Activated naive CD4-positive, alpha-beta T cell treated with anti-CD3 and anti-CD28 coated beads, Interleukin-2, amount 50 U/mL, for 24 hours (primary cell): ENCODE measurements around the gene HPS6.

Experiments used
- H3K27ac Mint-ChIP-seq: one replicate; pipeline ENCODE4 v1.8.0; 2021; ENCODE audit warnings: mild to moderate bottlenecking, mixed read lengths
- H3K27me3 Mint-ChIP-seq: one replicate; pipeline ENCODE4 v1.8.0; 2021; ENCODE audit warnings: mixed read lengths
- H3K36me3 Mint-ChIP-seq: one replicate; pipeline ENCODE4 v1.8.0; 2021; ENCODE audit warnings: mixed read lengths
- H3K4me1 Mint-ChIP-seq: one replicate; pipeline ENCODE4 v1.8.0; 2021; ENCODE audit warnings: mixed read lengths
- H3K4me3 Mint-ChIP-seq: one replicate; pipeline ENCODE4 v1.8.0; 2021; ENCODE audit warnings: mild to moderate bottlenecking, mixed read lengths
- H3K9me3 Mint-ChIP-seq: one replicate; pipeline ENCODE4 v1.8.0; 2021; ENCODE audit warnings: mixed read lengths

The HPS6 gene

GRCh38 chr10:102109166-102110116 is 44.3 kb downstream of the HPS6 start:
- Mint-ChIP-seq H3K36me3 (peaks cover 5% of the 10 kb centered on the region), H3K27ac (no peak overlapping the region)

DNA sequence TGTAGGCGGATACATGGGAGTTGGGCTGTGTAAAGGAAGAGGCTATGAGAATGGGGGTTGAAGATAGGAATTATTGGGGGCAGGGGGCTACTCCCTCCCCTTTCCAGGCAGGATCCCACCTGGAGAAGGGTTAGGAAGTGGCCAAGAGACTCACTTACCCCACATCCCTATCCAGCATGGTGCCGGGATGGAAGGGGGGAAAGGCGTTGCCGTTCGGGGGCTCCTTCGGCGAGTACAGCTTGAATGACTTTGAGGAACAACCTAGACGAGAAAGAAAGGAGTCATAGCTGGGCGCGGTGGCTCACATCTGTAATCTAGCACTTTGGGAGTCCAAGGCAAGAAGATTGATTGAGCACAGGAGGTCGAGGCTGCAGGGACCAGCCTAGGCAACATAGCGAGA is 46.1 kb downstream of the HPS6 start:
- Mint-ChIP-seq H3K4me3 (no peak overlapping the region), H3K27ac (peak overlapping the region; percentile 72), H3K4me1 (peaks cover 35% of the 10 kb centered on the region), H3K36me3 (peaks cover 5% of the 10 kb centered on the region), H3K9me3 (no peaks in the 10 kb centered on the region), H3K27me3 (no peaks in the 10 kb centered on the region)

More at GRCh38 chr10:102109166-102110116, 44.3 kb downstream of the HPS6 start:
- Mint-ChIP-seq H3K4me1 (peaks cover 35% of the 10 kb centered on the region), H3K9me3 (no peaks in the 10 kb centered on the region), H3K27me3 (no peaks in the 10 kb centered on the region), H3K4me3 (no peak overlapping the region)

GRCh38 chr10:102112210-102112817 is 47.2 kb downstream of the HPS6 start:
- H3K9me3 Mint-ChIP-seq, result no peaks in the 10 kb centered on the region

DNA sequence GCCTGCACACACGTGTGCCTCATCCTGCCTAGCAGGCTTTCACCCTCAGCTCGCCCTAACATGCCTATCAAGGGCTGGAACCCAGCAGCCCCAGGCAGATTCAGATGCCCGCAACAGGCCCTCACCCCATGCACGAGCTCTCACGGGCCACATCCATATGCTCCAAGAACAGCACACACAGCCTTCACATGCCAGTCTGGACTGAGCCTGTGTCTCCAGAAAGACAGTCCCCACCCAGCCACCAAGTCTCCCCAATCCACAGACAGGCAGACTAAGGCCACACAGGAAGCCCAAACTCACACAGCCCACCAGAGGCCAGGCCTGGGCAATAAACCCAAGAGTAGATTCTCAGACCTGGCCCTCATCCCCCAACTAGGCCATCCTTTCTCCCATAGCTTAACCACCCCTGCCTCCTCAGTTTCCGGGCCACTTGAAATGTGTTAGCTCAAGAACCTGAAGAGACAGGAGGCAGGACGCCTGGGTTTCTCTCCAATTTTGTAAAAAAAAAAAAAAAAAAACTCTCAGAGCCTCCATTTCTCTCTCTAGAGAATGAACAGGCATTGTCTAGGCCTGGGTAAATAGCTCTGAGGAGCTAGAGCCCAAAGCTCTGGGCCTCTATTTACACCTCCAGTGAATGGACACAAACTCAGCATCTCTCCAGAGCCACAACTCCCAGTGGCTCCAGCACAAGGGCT is 48.3 kb downstream of the HPS6 start:
- peak overlapping the region; percentile 88 for H3K4me3 Mint-ChIP-seq
- H3K27ac Mint-ChIP-seq, result peak overlapping the region; percentile 93
- H3K27me3 Mint-ChIP-seq, result no peaks in the 10 kb centered on the region
- no peaks in the 10 kb centered on the region for H3K9me3 Mint-ChIP-seq
- H3K36me3 Mint-ChIP-seq, result peaks cover 1% of the 10 kb centered on the region
- peaks cover 56% of the 10 kb centered on the region for H3K4me1 Mint-ChIP-seq

More at GRCh38 chr10:102112210-102112817, 47.2 kb downstream of the HPS6 start:
- Mint-ChIP-seq H3K4me3 (no peak overlapping the region), H3K27ac (no peak overlapping the region), H3K27me3 (no peaks in the 10 kb centered on the region), H3K36me3 (peaks cover 3% of the 10 kb centered on the region), H3K4me1 (peaks cover 45% of the 10 kb centered on the region)

- peak overlapping the region; percentile 88 for H3K4me3 Mint-ChIP-seq
- H3K27me3 Mint-ChIP-seq, result no peaks in the 10 kb centered on the region
- H3K27ac Mint-ChIP-seq, result peak overlapping the region; percentile 94
- no peaks in the 10 kb centered on the region for H3K9me3 Mint-ChIP-seq
- peaks cover 63% of the 10 kb centered on the region for H3K4me1 Mint-ChIP-seq
- no peaks in the 10 kb centered on the region for H3K36me3 Mint-ChIP-seq
Measured at GRCh38 chr10:102113956-102114857, 49.1 kb downstream of the HPS6 start.

DNA sequence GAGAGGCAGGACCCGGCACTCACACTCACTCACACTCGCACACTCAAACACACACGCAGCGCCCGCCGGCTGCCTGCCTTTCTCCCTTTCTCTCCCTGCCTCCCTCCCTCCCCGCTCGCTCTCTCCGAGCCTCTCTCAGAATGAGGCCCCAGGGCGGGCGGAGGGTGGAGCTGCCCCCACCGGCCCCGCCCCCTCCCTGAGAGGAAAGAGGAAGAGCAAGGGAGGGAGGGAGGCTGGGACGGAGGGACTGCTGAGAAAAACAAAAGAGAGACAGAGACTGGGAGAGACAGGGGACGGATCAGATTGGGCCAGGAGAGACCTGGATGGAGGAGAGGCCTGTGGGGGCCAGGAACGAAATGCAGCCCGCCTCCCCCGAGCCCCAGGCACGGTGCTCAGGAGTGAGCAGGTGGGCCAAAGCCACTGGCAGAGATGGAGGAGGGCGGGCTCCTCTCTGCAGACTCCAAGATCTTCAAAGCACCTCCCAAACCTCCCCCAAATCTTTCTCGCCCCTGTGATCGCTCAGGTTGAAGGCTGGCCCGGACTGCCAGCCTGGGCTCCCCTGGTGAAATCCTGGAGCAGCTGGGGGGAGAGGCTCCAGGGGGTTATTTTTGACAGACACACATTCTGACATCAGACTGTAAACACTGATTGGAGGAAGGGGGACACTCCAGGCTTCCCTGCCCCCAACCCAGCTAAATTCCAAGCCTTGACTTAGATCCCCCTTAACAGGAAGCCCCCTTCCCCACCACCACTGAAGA is 49.9 kb downstream of the HPS6 start:
- Mint-ChIP-seq H3K4me1 (peaks cover 65% of the 10 kb centered on the region), H3K9me3 (no peaks in the 10 kb centered on the region), H3K27ac (peak overlapping the region; percentile 94), H3K36me3 (no peaks in the 10 kb centered on the region), H3K4me3 (peak overlapping the region; percentile 88), H3K27me3 (no peaks in the 10 kb centered on the region)

DNA sequence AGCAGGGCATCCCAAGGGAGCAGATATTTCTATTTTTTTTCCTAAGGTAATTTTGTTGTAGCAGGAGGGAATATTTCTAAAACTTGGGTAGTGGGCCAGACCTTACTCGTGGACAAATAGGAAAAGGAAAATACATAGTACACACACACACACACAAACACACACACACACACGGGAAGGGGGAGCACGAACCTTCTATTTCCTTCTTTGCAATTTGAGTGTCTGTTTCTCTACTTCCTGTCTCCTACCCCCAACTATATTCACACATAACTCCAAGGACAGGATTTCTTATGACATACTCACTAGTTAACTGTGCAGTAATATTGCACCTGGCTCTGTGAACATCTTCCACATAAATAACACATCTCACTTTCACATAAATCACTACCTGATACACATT is 50.6 kb downstream of the HPS6 start:
- Mint-ChIP-seq H3K4me1 (peaks cover 65% of the 10 kb centered on the region), H3K4me3 (peak overlapping the region; percentile 88), H3K36me3 (no peaks in the 10 kb centered on the region), H3K27ac (peak overlapping the region; percentile 53), H3K27me3 (no peaks in the 10 kb centered on the region), H3K9me3 (no peaks in the 10 kb centered on the region)

GRCh38 chr10:102116656-102117055 is 51.5 kb downstream of the HPS6 start:
- no peaks in the 10 kb centered on the region for H3K36me3 Mint-ChIP-seq
- peak overlapping the region; percentile 98 for H3K27ac Mint-ChIP-seq
- H3K9me3 Mint-ChIP-seq, result no peaks in the 10 kb centered on the region
- H3K4me3 Mint-ChIP-seq, result peak overlapping the region; percentile 88
- H3K27me3 Mint-ChIP-seq, result no peaks in the 10 kb centered on the region
- H3K4me1 Mint-ChIP-seq, result peaks cover 74% of the 10 kb centered on the region
